HPDE6-E6E7 (cell line): ENCODE data around the gene C1GALT1.
A peak's percentile ranks its signal among the peaks of the same experiment; 100 is the strongest.

Source experiments
- DNase-seq: peaks from one replicate; pipeline ENCODE4 v3.0.0; 2011; ENCODE audit warnings: missing footprints; ENCODE audit errors: extremely low spot score

The C1GALT1 gene

GRCh38 chr7:7272294-7272693 is 90.0 kb downstream of the C1GALT1 start:
- no peak for DNase-seq

- DNase-seq, result peak; percentile 15
Measured at GRCh38 chr7:7274782-7275181, 92.4 kb downstream of the C1GALT1 start.

- DNase-seq, result no peak
Measured at GRCh38 chr7:7276161-7276560, 93.8 kb downstream of the C1GALT1 start.

GRCh38 chr7:7290429-7291122 is 108.2 kb downstream of the C1GALT1 start:
- no peak for DNase-seq

- DNase-seq, result no peak
Measured at GRCh38 chr7:7292085-7292484, 109.7 kb downstream of the C1GALT1 start.

GRCh38 chr7:7292608-7293007 is 110.3 kb downstream of the C1GALT1 start:
- DNase-seq, result no peak

GRCh38 chr7:7293092-7293491 is 110.7 kb downstream of the C1GALT1 start:
- DNase-seq, result no peak

GRCh38 chr7:7294911-7295310 is 112.6 kb downstream of the C1GALT1 start:
- no peak for DNase-seq
